ENCODE results near the gene PRR18. TPM values are rescaled to one million over a fixed set of nuclear protein-coding genes. Genes with fewer than 3 reads are reported as not detected.

The PRR18 gene
- total RNA-seq, 1 experiment from 2014 or later, result 0.17 TPM

GRCh38 chr6:166318649-166319600 is 10.7 kb upstream of the PRR18 start:
- no peak for DNase-seq (ENCODE audit: low spot score)

GRCh38 chr6:166318227-166318626 is 10.0 kb upstream of the PRR18 start:
- ChIA-PET CTCF (interaction anchor here (1.7 kb wide), 1 partner anchor 82 kb away, joined by 4 read pairs; no protein-coding TSS in a partner anchor), POLR2A (ENCODE audit: low non-redundant PET) (no interaction called here)
- Histone ChIP-seq H3K4me3 (ENCODE audit: low read depth, low read length, poor library complexity, severe bottlenecking) (no peak overlapping the region), H3K27ac (ENCODE audit: low read depth, low read length, poor library complexity, severe bottlenecking) (no peak overlapping the region), H3K36me3 (ENCODE audit: insufficient read depth, low read length, poor library complexity, severe bottlenecking) (peaks cover 14% of the 10 kb centered on the region), H3K9me3 (ENCODE audit: low read depth, low read length, poor library complexity, severe bottlenecking) (no peaks in the 10 kb centered on the region), H3K4me1 (ENCODE audit: insufficient read depth, low read length, poor library complexity, severe bottlenecking) (no peaks in the 10 kb centered on the region), H3K27me3 (replicated peaks; ENCODE audit: insufficient read depth, low read depth, low read length, poor library complexity) (no peaks in the 10 kb centered on the region)
- TF ChIP-seq CTCF (conservative IDR thresholded peaks at IDR 0.05; ENCODE audit: low read depth, low read length) (no peak), EZH2 (IDR thresholded peaks at IDR 0.05; ENCODE audit: borderline replicate concordance, low read depth, low read length, poor library complexity, severe bottlenecking) (no peak)
- no peak for DNase-seq (ENCODE audit: low spot score)
- intact Hi-C loops (cut with micrococcal nuclease; ENCODE audit: unreplicated experiment), result no loop called here
- BruUV-seq (replicated peaks), result no TSS peak

More at GRCh38 chr6:166318649-166319600, 10.7 kb upstream of the PRR18 start:
- Histone ChIP-seq H3K27me3 (replicated peaks; ENCODE audit: insufficient read depth, low read depth, low read length, poor library complexity) (no peaks in the 10 kb centered on the region), H3K4me1 (ENCODE audit: insufficient read depth, low read length, poor library complexity, severe bottlenecking) (no peaks in the 10 kb centered on the region), H3K4me3 (ENCODE audit: low read depth, low read length, poor library complexity, severe bottlenecking) (no peak overlapping the region), H3K9me3 (ENCODE audit: low read depth, low read length, poor library complexity, severe bottlenecking) (no peaks in the 10 kb centered on the region), H3K27ac (ENCODE audit: low read depth, low read length, poor library complexity, severe bottlenecking) (no peak overlapping the region), H3K36me3 (ENCODE audit: insufficient read depth, low read length, poor library complexity, severe bottlenecking) (peaks cover 17% of the 10 kb centered on the region)
- POLR2A ChIA-PET (ENCODE audit: low non-redundant PET), result no interaction called here
- CTCF ChIA-PET, result interaction anchor here (1.7 kb wide), 1 partner anchor 82 kb away, joined by 4 read pairs; no protein-coding TSS in a partner anchor
- no TSS peak for BruUV-seq (replicated peaks)
- TF ChIP-seq CTCF (conservative IDR thresholded peaks at IDR 0.05; ENCODE audit: low read depth, low read length), result no peak
- TF ChIP-seq EZH2 (IDR thresholded peaks at IDR 0.05; ENCODE audit: borderline replicate concordance, low read depth, low read length, poor library complexity, severe bottlenecking), result no peak
- intact Hi-C loops (cut with micrococcal nuclease; ENCODE audit: unreplicated experiment), result no loop called here

- Histone ChIP-seq H3K27me3 (replicated peaks; ENCODE audit: insufficient read depth, low read depth, low read length, poor library complexity) (no peaks in the 10 kb centered on the region), H3K4me3 (ENCODE audit: low read depth, low read length, poor library complexity, severe bottlenecking) (no peak overlapping the region), H3K9me3 (ENCODE audit: low read depth, low read length, poor library complexity, severe bottlenecking) (no peaks in the 10 kb centered on the region), H3K4me1 (ENCODE audit: insufficient read depth, low read length, poor library complexity, severe bottlenecking) (no peaks in the 10 kb centered on the region), H3K27ac (ENCODE audit: low read depth, low read length, poor library complexity, severe bottlenecking) (no peak overlapping the region), H3K36me3 (ENCODE audit: insufficient read depth, low read length, poor library complexity, severe bottlenecking) (peaks cover 10% of the 10 kb centered on the region)
- no TSS peak for BruUV-seq (replicated peaks)
- no peak for DNase-seq (ENCODE audit: low spot score)
- TF ChIP-seq EZH2 (IDR thresholded peaks at IDR 0.05; ENCODE audit: borderline replicate concordance, low read depth, low read length, poor library complexity, severe bottlenecking), result no peak
- TF ChIP-seq CTCF (conservative IDR thresholded peaks at IDR 0.05; ENCODE audit: low read depth, low read length), result no peak
- intact Hi-C loops (cut with micrococcal nuclease; ENCODE audit: unreplicated experiment), result no loop called here
- ChIA-PET POLR2A (ENCODE audit: low non-redundant PET) (no interaction called here), CTCF (no interaction called here)
These were observed 9.3 kb upstream of the PRR18 start for GRCh38 chr6:166317261-166318212.
